ENCODE data around the gene CDKAL1. TPM values are rescaled to one million over a fixed set of nuclear protein-coding genes. Genes with fewer than 3 reads are reported as not detected.

CDKAL1 gene
- total RNA-seq, 1 donor from 2014 or later: 14.8 TPM

- DNase-seq (ENCODE audit: extremely low spot score, unreplicated experiment): no peak
- H3K27me3 Mint-ChIP-seq (ENCODE audit: unreplicated experiment): no peaks in the 10 kb centered on the region
- H3K27ac Mint-ChIP-seq (ENCODE audit: unreplicated experiment): no peak overlapping the region
- no peaks in the 10 kb centered on the region for H3K36me3 Mint-ChIP-seq (ENCODE audit: unreplicated experiment)
- H3K4me1 Mint-ChIP-seq (ENCODE audit: unreplicated experiment): peaks cover 10% of the 10 kb centered on the region
- TF ChIP-seq CTCF (IDR thresholded peaks at IDR 0.05): no peak
- H3K9me3 Mint-ChIP-seq (ENCODE audit: unreplicated experiment): no peaks in the 10 kb centered on the region
- no peak overlapping the region for H3K4me3 Mint-ChIP-seq (ENCODE audit: unreplicated experiment)
Observed at GRCh38 chr6:20706238-20706938, 172.1 kb downstream of the CDKAL1 start.

GRCh38 chr6:20706939-20707485 lies 172.8 kb downstream of the CDKAL1 start:
- Mint-ChIP-seq H3K4me1 (ENCODE audit: unreplicated experiment) (peaks cover 10% of the 10 kb centered on the region), H3K4me3 (ENCODE audit: unreplicated experiment) (no peak overlapping the region), H3K36me3 (ENCODE audit: unreplicated experiment) (no peaks in the 10 kb centered on the region), H3K27me3 (ENCODE audit: unreplicated experiment) (no peaks in the 10 kb centered on the region), H3K9me3 (ENCODE audit: unreplicated experiment) (no peaks in the 10 kb centered on the region), H3K27ac (ENCODE audit: unreplicated experiment) (no peak overlapping the region)
- DNase-seq (ENCODE audit: extremely low spot score, unreplicated experiment): no peak
- TF ChIP-seq CTCF (IDR thresholded peaks at IDR 0.05): no peak

GRCh38 chr6:20707870-20708269 lies 173.6 kb downstream of the CDKAL1 start:
- H3K36me3 Mint-ChIP-seq (ENCODE audit: unreplicated experiment): no peaks in the 10 kb centered on the region
- no peak overlapping the region for H3K4me3 Mint-ChIP-seq (ENCODE audit: unreplicated experiment)
- H3K27me3 Mint-ChIP-seq (ENCODE audit: unreplicated experiment): no peaks in the 10 kb centered on the region
- H3K9me3 Mint-ChIP-seq (ENCODE audit: unreplicated experiment): no peaks in the 10 kb centered on the region
- no peak for TF ChIP-seq CTCF (IDR thresholded peaks at IDR 0.05)
- H3K27ac Mint-ChIP-seq (ENCODE audit: unreplicated experiment): no peak overlapping the region
- DNase-seq (ENCODE audit: extremely low spot score, unreplicated experiment): no peak
- peaks cover 10% of the 10 kb centered on the region for H3K4me1 Mint-ChIP-seq (ENCODE audit: unreplicated experiment)

- Mint-ChIP-seq H3K4me1 (ENCODE audit: unreplicated experiment) (peaks cover 10% of the 10 kb centered on the region), H3K4me3 (ENCODE audit: unreplicated experiment) (no peak overlapping the region), H3K27me3 (ENCODE audit: unreplicated experiment) (no peaks in the 10 kb centered on the region), H3K9me3 (ENCODE audit: unreplicated experiment) (no peaks in the 10 kb centered on the region), H3K36me3 (ENCODE audit: unreplicated experiment) (no peaks in the 10 kb centered on the region), H3K27ac (ENCODE audit: unreplicated experiment) (no peak overlapping the region)
- no peak for TF ChIP-seq CTCF (IDR thresholded peaks at IDR 0.05)
- DNase-seq (ENCODE audit: extremely low spot score, unreplicated experiment): no peak
Observed at GRCh38 chr6:20708367-20709124, 174.3 kb downstream of the CDKAL1 start.

GRCh38 chr6:20709451-20709850 lies 175.2 kb downstream of the CDKAL1 start:
- Mint-ChIP-seq H3K27ac (ENCODE audit: unreplicated experiment) (no peak overlapping the region), H3K27me3 (ENCODE audit: unreplicated experiment) (no peaks in the 10 kb centered on the region), H3K4me1 (ENCODE audit: unreplicated experiment) (peaks cover 3% of the 10 kb centered on the region), H3K9me3 (ENCODE audit: unreplicated experiment) (no peaks in the 10 kb centered on the region), H3K4me3 (ENCODE audit: unreplicated experiment) (no peak overlapping the region), H3K36me3 (ENCODE audit: unreplicated experiment) (no peaks in the 10 kb centered on the region)
- DNase-seq (ENCODE audit: extremely low spot score, unreplicated experiment): no peak
- TF ChIP-seq CTCF (IDR thresholded peaks at IDR 0.05): no peak

All from osteocyte (in vitro differentiated cells).